A673 (cell line): ENCODE results near the gene EML2. TPM values are rescaled to one million over a fixed set of nuclear protein-coding genes. Genes with fewer than 3 reads are reported as not detected.
A peak's percentile ranks its signal among the peaks of the same experiment; 100 is the strongest.

Experiments
- BruUV-seq: library from RNA; stranded (reverse); fragments of 400-500 nt; replicated peaks from 2 replicates; lab custom pipeline; 2021; lab: Mats Ljungman, UMichigan
- CTCF ChIA-PET: fragments of 300-600 bp; sonication (Branson Sonifier 250); formaldehyde crosslinking; loops from one replicate; lab custom pipeline; 2022; ENCODE audit warnings: antibody characterized with exemption; lab: Charles Lee
- POLR2A ChIA-PET: fragments of 300-600 bp; sonication (Branson Sonifier 250); formaldehyde crosslinking; loops from one replicate; lab custom pipeline; 2022; ENCODE audit warnings: antibody characterized with exemption; ENCODE audit not compliant: low non-redundant PET; lab: Charles Lee
- DNase-seq: peaks from one replicate; pipeline ENCODE4 v3.0.0-alpha.2; 2015; ENCODE audit warnings: low spot score
- H3K27ac ChIP-seq: fragments of 200-600 bp; sonication (generic); 2 replicates; pipeline ENCODE4 v1.5.1; 2016; ENCODE audit warnings: mixed run types, low read depth, mild to moderate bottlenecking, mixed read lengths, antibody characterized with exemption, low read length; ENCODE audit not compliant: poor library complexity, severe bottlenecking
- H3K27me3 ChIP-seq: fragments of 200-600 bp; sonication (generic); replicated peaks from 2 replicates; pipeline ENCODE4 v1.6.1; 2017; ENCODE audit warnings: mixed run types, low read depth, mild to moderate bottlenecking, mixed read lengths, antibody characterized with exemption, low read length; ENCODE audit not compliant: insufficient read depth, poor library complexity
- H3K36me3 ChIP-seq: fragments of 200-600 bp; sonication (generic); 2 replicates; pipeline ENCODE4 v1.6.1; 2016; ENCODE audit warnings: mixed run types, mild to moderate bottlenecking, mixed read lengths, antibody characterized with exemption, low read length; ENCODE audit not compliant: insufficient read depth, poor library complexity, severe bottlenecking
- H3K4me1 ChIP-seq: fragments of 200-600 bp; sonication (generic); 2 replicates; pipeline ENCODE4 v1.6.1; 2017; ENCODE audit warnings: mixed run types, mild to moderate bottlenecking, mixed read lengths, antibody characterized with exemption, low read length; ENCODE audit not compliant: insufficient read depth, poor library complexity, severe bottlenecking
- H3K4me3 ChIP-seq: fragments of 200-600 bp; sonication (generic); 2 replicates; pipeline ENCODE4 v1.5.1; 2016; ENCODE audit warnings: low read depth, mixed run types, mild to moderate bottlenecking, mixed read lengths, low read length; ENCODE audit not compliant: poor library complexity, severe bottlenecking
- H3K9me3 ChIP-seq: fragments of 200-600 bp; sonication (generic); 2 replicates; pipeline ENCODE4 v1.6.1; 2016; ENCODE audit warnings: mixed run types, low read depth, mild to moderate bottlenecking, mixed read lengths, antibody characterized with exemption, low read length; ENCODE audit not compliant: poor library complexity, severe bottlenecking
- CTCF ChIP-seq: fragments of 300-800, 200-600 bp; sonication (generic); conservative IDR thresholded peaks from 2 replicates; pipeline ENCODE4 v1.5.1; 2017; ENCODE audit warnings: low read depth, mild to moderate bottlenecking, antibody characterized with exemption, low read length, moderate library complexity, mixed read lengths
- EZH2 ChIP-seq: fragments of 200-600 bp; sonication (generic); IDR thresholded peaks from 2 replicates; pipeline ENCODE4 v1.6.1; 2017; ENCODE audit warnings: borderline replicate concordance, low read depth, mild to moderate bottlenecking, mixed read lengths, antibody characterized with exemption, low read length; ENCODE audit not compliant: poor library complexity, severe bottlenecking
- intact Hi-C: fragments of 100-400 bp; cut with micrococcal nuclease; formaldehyde crosslinking; loops from one replicate; pipeline ENCODE4 v1.10.0; 2022; ENCODE audit not compliant: unreplicated experiment
- total RNA-seq: library from RNA; stranded (reverse); gene quantifications from 2 replicates; pipeline ENCODE4 v1.2.3, GENCODE V29; 2021

EML2 gene
- total RNA-seq, 1 experiment from 2014 or later, result 17.0 TPM

GRCh38 chr19:45653634-45654033 is 14.4 kb upstream of the EML2 start:
- Histone ChIP-seq H3K4me1 (peaks cover 5% of the 10 kb centered on the region), H3K27me3 (no peaks in the 10 kb centered on the region), H3K27ac (no peak overlapping the region), H3K4me3 (no peak overlapping the region), H3K9me3 (no peaks in the 10 kb centered on the region), H3K36me3 (no peaks in the 10 kb centered on the region)
- POLR2A ChIA-PET, result interaction anchor here (0.6 kb wide), 1 partner anchor 24 kb away, joined by 5 read pairs; no protein-coding TSS in a partner anchor
- intact Hi-C loops, result no loop called here
- no TSS peak for BruUV-seq
- peak; percentile 48 for DNase-seq
- TF ChIP-seq EZH2, result no peak
- no peak for TF ChIP-seq CTCF
- CTCF ChIA-PET, result interaction anchor here (0.5 to 0.6 kb wide), 2 partner anchors 226 to 742 kb away, joined by 4 to 11 read pairs; no protein-coding TSS in a partner anchor

- CTCF ChIA-PET, result no interaction called here
- POLR2A ChIA-PET, result no interaction called here
- H3K9me3 ChIP-seq, result no peaks in the 10 kb centered on the region
- H3K27ac ChIP-seq, result no peak overlapping the region
- no peak overlapping the region for H3K4me3 ChIP-seq
- no peak for TF ChIP-seq CTCF
- no peak for TF ChIP-seq EZH2
- no TSS peak for BruUV-seq
- H3K36me3 ChIP-seq, result no peaks in the 10 kb centered on the region
- no peaks in the 10 kb centered on the region for H3K27me3 ChIP-seq
- intact Hi-C loops, result no loop called here
- DNase-seq, result no peak
- H3K4me1 ChIP-seq, result peaks cover 9% of the 10 kb centered on the region
Observed at GRCh38 chr19:45650722-45651121, 11.5 kb upstream of the EML2 start.

- ChIA-PET POLR2A (no interaction called here), CTCF (interaction anchor here (0.6 to 0.7 kb wide), 2 partner anchors 152 to 842 kb away, joined by 3 read pairs; no protein-coding TSS in a partner anchor)
- BruUV-seq, result no TSS peak
- no peak overlapping the region for H3K27ac ChIP-seq
- H3K36me3 ChIP-seq, result no peaks in the 10 kb centered on the region
- intact Hi-C loops, result no loop called here
- DNase-seq, result no peak
- H3K27me3 ChIP-seq, result no peaks in the 10 kb centered on the region
- H3K9me3 ChIP-seq, result no peaks in the 10 kb centered on the region
- TF ChIP-seq EZH2 (no peak), CTCF (no peak)
- H3K4me3 ChIP-seq, result peak overlapping the region; percentile 43
- H3K4me1 ChIP-seq, result peaks cover 17% of the 10 kb centered on the region
Observed at GRCh38 chr19:45646345-45646698, 7.1 kb upstream of the EML2 start.
